SK-N-SH treated with all-trans-retinoic acid at 6 μM for 48 hours (cell line): ENCODE measurements around the gene SIK3.

Experiments used
- ARNTL ChIP-seq: fragments of 450-650 bp; formaldehyde crosslinking; IDR thresholded peaks from 2 replicates; pipeline ENCODE4 v1.5.0; 2020; ENCODE audit warnings: low read depth, mild to moderate bottlenecking, moderate library complexity, borderline replicate concordance
- CREB5 ChIP-seq: fragments of 250-450 bp; sonication (Bioruptor Pico); IDR thresholded peaks from 2 replicates; pipeline ENCODE4 v1.5.1; 2020; ENCODE audit warnings: low read depth, mild to moderate bottlenecking, moderate library complexity
- CSRNP3 ChIP-seq: fragments of 250-450 bp; sonication (Bioruptor Pico); IDR thresholded peaks from 2 replicates; pipeline ENCODE4 v1.5.1; 2021; ENCODE audit warnings: mild to moderate bottlenecking, moderate library complexity
- ESRRG ChIP-seq: fragments of 250-450 bp; sonication (Bioruptor Pico); IDR thresholded peaks from 2 replicates; pipeline ENCODE4 v1.6.1; 2021; ENCODE audit warnings: mild to moderate bottlenecking
- PATZ1 ChIP-seq: fragments of 250-450 bp; sonication (Bioruptor Pico); IDR thresholded peaks from 2 replicates; pipeline ENCODE4 v1.8.0; 2020; ENCODE audit warnings: mild to moderate bottlenecking, moderate library complexity, borderline replicate concordance
- RARB ChIP-seq: fragments of 250-450 bp; sonication (Bioruptor Pico); IDR thresholded peaks from 2 replicates; pipeline ENCODE4 v1.8.0; 2021; ENCODE audit warnings: mild to moderate bottlenecking, moderate library complexity
- TOX ChIP-seq: fragments of 250-450 bp; sonication (Bioruptor Pico); IDR thresholded peaks from 2 replicates; pipeline ENCODE4 v1.8.0; 2021; ENCODE audit warnings: mild to moderate bottlenecking, moderate library complexity, borderline replicate concordance
- TSHZ2 ChIP-seq: fragments of 250-450 bp; sonication (Bioruptor Pico); IDR thresholded peaks from 2 replicates; pipeline ENCODE4 v1.5.0; 2020; ENCODE audit warnings: mild to moderate bottlenecking, moderate library complexity
- ZC3H10 ChIP-seq: fragments of 250-450 bp; sonication (Bioruptor Pico); IDR thresholded peaks from 2 replicates; pipeline ENCODE4 v1.5.1; 2021; ENCODE audit warnings: mild to moderate bottlenecking, moderate library complexity
- ZFP3 ChIP-seq: fragments of 250-450 bp; sonication (Bioruptor Pico); IDR thresholded peaks from 2 replicates; pipeline ENCODE4 v1.5.0; 2020; ENCODE audit warnings: mild to moderate bottlenecking, moderate library complexity
- ZFP30 ChIP-seq: fragments of 450-650 bp; formaldehyde crosslinking; IDR thresholded peaks from 2 replicates; pipeline ENCODE4 v1.5.0; 2022; ENCODE audit warnings: mild to moderate bottlenecking, moderate library complexity
- ZNF565 ChIP-seq: fragments of 450-650 bp; formaldehyde crosslinking; conservative IDR thresholded peaks from 2 replicates; pipeline ENCODE4 v1.5.0; 2020; ENCODE audit warnings: low read depth, mild to moderate bottlenecking, moderate library complexity

- TF ChIP-seq RARB (CRISPR knock-in tag), result no peak
- TF ChIP-seq ZFP3 (CRISPR knock-in tag), result no peak
- TF ChIP-seq ZFP30 (CRISPR knock-in tag), result no peak
- TF ChIP-seq ZNF565 (CRISPR knock-in tag), result no peak
- no peak for TF ChIP-seq PATZ1 (CRISPR knock-in tag)
- TF ChIP-seq CREB5 (CRISPR knock-in tag), result no peak
- no peak for TF ChIP-seq ZC3H10 (CRISPR knock-in tag)
- no peak for TF ChIP-seq TSHZ2 (CRISPR knock-in tag)
- no peak for TF ChIP-seq TOX (CRISPR knock-in tag)
- no peak for TF ChIP-seq CSRNP3
- no peak for TF ChIP-seq ESRRG (CRISPR knock-in tag)
- TF ChIP-seq ARNTL, result no peak
Measured at GRCh38 chr11:116972691-116973090, 125.5 kb downstream of the SIK3 start.
